NCI-H748 treated with DMSO at 0.1 percent for 48 hours (cell line): ENCODE results near the gene OR2S2.
"Not testable (repeated sequence)": the region's sequence is repeated elsewhere in the genome, so short reads cannot be mapped to it uniquely, and the experiment has no call there.

Source experiments
- DNase-seq: peaks from one replicate; lab custom pipeline; 2025; lab: John Stamatoyannopoulos, UW

OR2S2 gene

GRCh38 chr9:35933550-35934067 lies 24.3 kb downstream of the OR2S2 start:
- DNase-seq, result no peak

- no peak for DNase-seq
These were observed 25.2 kb downstream of the OR2S2 start for GRCh38 chr9:35932735-35933134.

- no peak for DNase-seq
These were observed 27.0 kb downstream of the OR2S2 start for GRCh38 chr9:35930989-35931388.

GRCh38 chr9:35930521-35930920 lies 27.4 kb downstream of the OR2S2 start:
- DNase-seq, result no peak

GRCh38 chr9:35929453-35929718 lies 28.6 kb downstream of the OR2S2 start:
- DNase-seq, result no peak

DNA sequence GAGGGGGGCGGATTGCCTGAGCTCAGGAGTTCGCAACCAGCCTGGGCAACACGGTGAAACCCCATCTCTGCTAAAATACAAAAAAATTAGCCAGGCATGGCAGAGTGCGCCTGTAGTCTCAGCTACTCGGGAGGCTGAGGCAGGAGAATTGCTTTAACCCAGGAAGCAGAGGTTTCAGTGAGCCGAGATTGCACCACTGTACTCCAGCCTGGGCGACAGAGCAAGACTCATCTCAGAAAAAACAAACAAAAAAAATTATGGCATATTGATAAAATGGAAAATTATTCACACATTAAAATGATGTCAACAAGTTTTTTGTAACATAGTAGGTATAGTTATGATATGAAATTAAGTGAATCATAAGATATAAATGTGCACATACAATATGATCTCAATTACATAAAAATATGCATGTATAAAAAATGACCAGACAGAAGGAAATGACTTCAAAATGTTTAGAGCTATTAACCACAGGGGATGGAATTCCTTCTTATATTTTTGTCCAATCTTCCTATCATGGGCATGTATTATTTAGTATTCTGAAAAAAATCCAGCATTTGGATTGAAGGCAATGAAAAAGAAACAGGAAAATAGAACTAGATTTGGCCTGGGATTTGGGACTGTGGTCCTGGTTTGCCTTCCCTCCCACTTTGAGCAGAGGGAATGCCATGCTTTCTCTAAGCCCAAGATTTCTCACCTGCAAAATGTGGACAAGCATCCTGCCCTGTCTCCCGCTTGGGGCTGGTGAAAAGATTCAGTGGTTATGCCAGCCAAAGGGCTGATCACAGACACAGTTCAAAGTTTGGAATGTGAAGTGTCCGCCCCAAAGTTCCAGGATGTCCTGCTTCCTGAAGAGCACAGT lies 29.1 kb downstream of the OR2S2 start:
- no peak for DNase-seq

- no peak for DNase-seq
These were observed 33.8 kb downstream of the OR2S2 start for GRCh38 chr9:35923927-35924763.

GRCh38 chr9:35923598-35923926 lies 34.4 kb downstream of the OR2S2 start:
- no peak for DNase-seq

DNA sequence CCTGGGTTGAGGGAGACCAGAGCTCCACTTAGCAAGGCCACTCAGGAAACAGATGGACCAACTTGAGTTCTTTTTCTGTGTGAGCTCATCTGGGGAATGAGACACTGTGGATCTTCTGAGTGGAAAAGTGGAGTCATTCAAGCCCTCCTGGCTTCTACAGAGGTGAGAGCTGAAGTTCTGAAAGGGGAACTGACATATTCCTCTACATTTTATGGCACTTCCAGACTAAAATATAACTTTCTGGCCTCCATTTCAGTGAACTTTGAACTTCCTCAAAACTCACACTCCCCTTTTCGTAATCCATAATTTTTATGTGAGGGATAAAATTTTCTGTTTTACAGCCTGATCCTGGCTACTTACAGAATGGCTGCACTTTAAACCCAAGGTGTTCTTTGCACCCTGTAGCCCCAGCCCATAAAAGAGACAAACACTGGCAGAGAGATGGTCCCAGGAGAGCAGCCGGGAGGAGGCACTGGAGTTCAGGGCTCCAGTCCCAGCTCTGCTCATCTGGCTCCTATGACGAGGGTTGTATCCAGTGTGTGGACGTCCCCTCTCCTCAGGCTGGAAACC lies 37.8 kb downstream of the OR2S2 start:
- no peak for DNase-seq

- no peak for DNase-seq
These were observed 38.5 kb downstream of the OR2S2 start for GRCh38 chr9:35919212-35920008.

GRCh38 chr9:35918780-35919179 lies 39.2 kb downstream of the OR2S2 start:
- no peak for DNase-seq

GRCh38 chr9:35917261-35917660 lies 40.7 kb downstream of the OR2S2 start:
- no peak for DNase-seq

DNA sequence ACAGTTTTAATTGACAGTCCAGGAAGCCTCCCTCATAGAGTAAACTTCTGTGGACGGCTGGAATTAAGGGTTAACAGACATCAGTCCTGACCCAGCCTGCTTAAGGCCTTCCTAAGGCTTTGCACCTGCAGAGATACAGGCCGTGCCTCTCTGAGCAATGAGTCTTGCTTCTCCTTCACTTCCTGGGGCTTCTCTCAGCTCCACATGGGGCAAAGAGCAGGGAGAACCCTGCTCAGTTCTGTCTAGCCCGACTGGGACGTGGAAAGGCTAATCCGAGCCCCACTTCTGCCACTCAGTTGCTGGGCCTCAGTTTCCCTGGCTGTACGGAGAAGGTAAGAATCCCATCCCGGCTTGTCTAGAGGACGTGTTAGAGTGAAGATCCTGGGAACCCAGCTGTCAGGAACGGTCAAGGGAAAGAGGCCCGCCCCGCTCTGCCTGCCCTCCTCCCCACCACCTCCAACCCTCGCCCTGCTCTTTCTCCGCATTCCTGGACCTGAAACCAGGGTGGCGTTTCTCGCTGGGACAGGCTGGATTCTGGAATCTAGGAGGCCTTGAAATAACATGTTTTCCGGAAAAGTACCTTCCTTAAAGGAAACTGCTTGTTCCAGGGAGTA lies 42.2 kb downstream of the OR2S2 start:
- DNase-seq, result no peak

DNA sequence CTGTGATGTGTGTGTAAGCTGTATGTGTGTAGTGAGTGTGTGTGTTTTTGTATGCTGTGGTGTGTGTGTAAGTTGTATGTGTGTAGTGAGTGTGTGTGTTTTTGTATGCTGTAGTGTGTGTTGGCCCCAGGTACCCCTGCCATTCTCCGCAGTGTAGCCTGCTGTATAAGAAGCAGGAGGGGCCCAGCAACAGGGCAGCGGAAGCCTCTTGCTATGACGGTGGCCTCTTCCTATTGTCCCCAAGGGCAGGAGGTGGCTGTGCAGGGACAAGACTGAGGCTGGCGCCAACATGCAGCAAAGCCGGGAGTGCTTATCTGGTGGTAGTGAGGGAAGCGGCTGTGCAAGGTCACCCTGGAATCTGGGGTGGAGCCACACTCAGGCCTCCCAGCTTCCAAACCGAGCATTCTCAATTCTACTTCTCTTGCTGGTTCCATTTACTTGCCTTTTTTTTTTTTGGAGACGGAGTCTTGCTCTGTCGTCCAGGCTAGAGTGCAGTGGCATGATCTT lies 43.6 kb downstream of the OR2S2 start:
- DNase-seq, result no peak

GRCh38 chr9:35913429-35913828 lies 44.5 kb downstream of the OR2S2 start:
- not testable (repeated sequence) for DNase-seq

- no peak for DNase-seq
These were observed 45.1 kb downstream of the OR2S2 start for GRCh38 chr9:35912791-35913400.

- DNase-seq, result no peak
These were observed 46.3 kb downstream of the OR2S2 start for GRCh38 chr9:35911690-35912089.

DNA sequence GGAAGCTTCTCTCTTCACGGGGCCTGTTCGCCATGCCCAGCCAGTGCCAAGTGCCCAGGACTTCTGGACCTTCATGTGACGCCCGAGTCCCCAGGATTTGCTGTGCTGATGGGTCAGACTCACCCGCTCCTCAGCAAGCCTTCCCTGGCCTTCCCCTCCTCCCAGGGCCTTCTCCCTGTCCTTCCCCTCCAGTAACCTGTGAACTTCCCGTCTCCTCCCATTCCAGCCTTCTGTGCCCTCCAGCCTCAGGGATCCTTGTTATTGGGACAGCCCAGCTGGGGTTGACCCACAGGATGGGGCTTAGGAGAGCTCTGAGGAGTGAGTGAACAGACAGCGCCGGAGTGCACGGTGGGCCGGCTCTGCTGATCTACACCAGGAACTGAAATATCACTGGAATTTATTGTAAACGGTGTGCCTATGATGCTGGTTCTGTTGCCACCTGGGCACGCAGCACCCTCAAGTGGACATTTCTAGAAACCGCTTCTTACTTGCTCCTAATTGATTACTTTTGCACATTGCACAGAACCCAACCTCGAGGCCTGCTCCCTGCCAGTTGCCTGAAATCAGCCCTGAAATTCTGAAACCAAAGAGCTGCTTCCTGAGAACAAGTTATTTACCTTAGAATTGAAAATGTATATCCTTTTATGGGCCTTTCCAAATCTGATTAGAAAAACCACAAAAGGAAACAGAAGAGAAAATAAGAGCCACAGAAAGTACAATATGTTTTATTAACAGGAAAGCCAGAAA lies 47.2 kb downstream of the OR2S2 start:
- peak; percentile 2 for DNase-seq

DNA sequence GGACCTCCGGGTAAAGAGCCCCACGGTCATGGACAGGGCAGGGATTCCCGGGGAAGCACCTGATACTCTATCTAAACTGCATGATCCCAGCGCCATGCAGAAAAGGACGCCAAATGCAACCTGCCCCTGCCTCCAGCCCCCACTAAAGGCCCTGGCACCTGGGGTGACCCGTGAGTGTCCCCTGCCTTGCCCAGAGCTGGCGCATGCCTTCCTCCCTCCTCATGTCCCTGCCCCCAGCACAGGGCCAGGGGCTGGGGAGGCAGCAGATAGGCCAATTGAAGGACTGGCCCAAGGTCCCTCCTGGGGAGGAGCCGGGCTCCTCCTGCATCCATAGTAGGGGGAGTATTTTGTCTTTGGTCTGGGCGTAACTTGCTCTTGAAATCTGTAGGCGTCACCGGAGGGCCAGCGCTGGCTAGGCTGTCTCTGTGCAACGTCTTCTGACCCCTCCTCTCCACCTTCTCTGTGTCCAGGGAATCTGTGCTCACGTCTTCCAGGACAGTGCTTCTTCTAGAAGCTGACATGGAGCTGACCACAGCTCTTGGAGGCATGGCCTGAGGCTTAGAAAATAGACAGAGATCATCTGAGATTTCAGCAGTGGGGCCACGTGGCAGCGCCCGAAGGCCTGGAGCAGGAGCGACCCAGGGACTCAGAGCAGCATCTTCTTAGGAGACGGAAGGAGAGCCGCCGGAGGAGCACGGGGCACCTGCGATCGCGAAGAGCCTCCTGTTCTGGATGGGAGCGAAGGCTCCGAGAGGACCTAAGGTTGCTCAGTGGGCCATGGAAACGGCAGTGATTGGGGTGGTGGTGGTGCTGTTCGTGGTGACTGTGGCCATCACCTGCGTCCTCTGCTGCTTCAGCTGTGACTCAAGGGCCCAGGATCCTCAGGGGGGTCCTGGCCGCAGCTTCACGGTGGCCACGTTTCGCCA lies 48.0 kb downstream of the OR2S2 start:
- no peak for DNase-seq
